GM06990 (cell line): Measurements from ENCODE around the gene BTBD19.
"Not testable (repeated sequence)": the region's sequence is repeated elsewhere in the genome, so short reads cannot be mapped to it uniquely, and the experiment has no call there.

ENCODE experiments used
- DNase-seq: peaks from one replicate; pipeline ENCODE4 v3.0.0-alpha.2; 2011; ENCODE audit not compliant: insufficient read length; ENCODE audit errors: extremely low read depth
- H3K27me3 ChIP-seq: replicated peaks from 2 replicates; pipeline ENCODE4 v1.6.0; 2011; ENCODE audit warnings: low read length; ENCODE audit not compliant: control insufficient read depth, insufficient read depth
- H3K36me3 ChIP-seq: 2 replicates; pipeline ENCODE4 v1.5.1; 2011; ENCODE audit warnings: low read length; ENCODE audit not compliant: control insufficient read depth, insufficient read depth
- H3K4me3 ChIP-seq: replicated peaks from 2 replicates; pipeline ENCODE4 v1.5.1; 2011; ENCODE audit warnings: low read depth, mild to moderate bottlenecking, control low read depth, low read length
- CTCF ChIP-seq: IDR thresholded peaks from 2 replicates; pipeline ENCODE4 v1.5.1; 2011; ENCODE audit warnings: low read length, control low read depth, mild to moderate bottlenecking, inconsistent platforms; ENCODE audit not compliant: insufficient read depth, poor library complexity, severe bottlenecking

The BTBD19 gene

GRCh38 chr1:44811234-44811633 lies 2.9 kb downstream of the BTBD19 start:
- Histone ChIP-seq H3K27me3 (no peaks in the 10 kb centered on the region), H3K36me3 (peaks cover 7% of the 10 kb centered on the region), H3K4me3 (no peak overlapping the region)
- no peak for DNase-seq
- no peak for TF ChIP-seq CTCF

DNA sequence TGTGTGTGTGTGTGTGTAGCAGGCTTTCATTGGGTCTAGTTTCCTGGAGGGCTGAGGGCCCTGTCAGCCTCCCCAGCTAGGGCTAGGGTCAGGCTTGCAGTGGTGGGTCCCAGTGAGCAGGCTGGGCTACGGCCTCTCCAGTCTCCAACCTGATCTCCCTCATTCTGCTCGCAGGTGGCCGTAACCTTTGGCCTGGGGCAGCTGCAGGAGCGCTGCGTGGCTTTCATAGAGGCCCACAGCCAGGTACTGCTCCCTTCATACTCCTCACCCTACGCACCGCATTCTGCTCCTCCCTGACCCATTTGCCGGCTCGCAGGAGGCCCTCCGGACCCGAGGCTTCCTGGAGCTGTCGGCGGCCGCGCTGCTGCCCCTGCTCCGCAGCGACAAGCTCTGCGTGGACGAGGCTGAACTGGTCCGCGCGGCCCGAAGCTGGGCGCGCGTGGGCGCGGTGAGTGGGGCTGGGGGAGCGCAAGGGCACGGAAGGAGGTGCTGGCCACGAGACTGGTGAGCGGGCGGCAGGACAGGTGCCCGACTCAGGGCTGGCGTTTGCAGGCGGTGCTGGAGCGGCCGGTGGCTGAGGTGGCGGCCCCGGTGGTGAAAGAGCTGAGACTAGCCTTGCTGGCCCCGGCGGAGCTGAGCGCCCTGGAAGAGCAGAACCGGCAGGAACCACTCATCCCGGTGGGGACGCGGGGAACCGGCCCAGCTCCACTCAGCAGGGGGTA lies 4.7 kb downstream of the BTBD19 start:
- no peak for DNase-seq
- no peak overlapping the region; the same call in 1 of the 2 replicates for H3K4me3 ChIP-seq
- TF ChIP-seq CTCF = no peak
- H3K27me3 ChIP-seq = no peaks in the 10 kb centered on the region
- H3K36me3 ChIP-seq = no peaks in the 10 kb centered on the region

DNA sequence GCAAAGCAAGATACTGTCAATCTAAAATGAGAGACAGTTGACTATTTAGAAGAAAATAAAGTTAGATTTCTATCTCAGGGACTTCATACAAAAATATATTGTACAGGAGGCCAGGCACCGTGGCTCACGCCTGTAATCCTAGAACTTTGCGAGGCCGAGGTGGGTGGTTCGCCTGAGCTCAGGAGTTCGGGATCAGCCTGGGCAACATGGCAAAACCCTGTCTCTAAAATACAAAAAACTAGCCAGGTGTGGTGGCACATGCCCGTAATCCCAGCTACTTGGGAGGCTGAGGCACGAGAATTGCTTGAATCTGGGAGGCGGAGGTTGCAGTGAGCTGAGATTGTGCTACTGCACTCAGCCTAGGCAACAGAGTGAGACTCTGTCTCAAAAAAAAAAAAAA lies 7.6 kb downstream of the BTBD19 start:
- not testable (repeated sequence) for H3K4me3 ChIP-seq, H3K36me3 ChIP-seq, H3K27me3 ChIP-seq, DNase-seq

GRCh38 chr1:44817307-44817706 lies 9.0 kb downstream of the BTBD19 start:
- TF ChIP-seq CTCF = no peak
- no peaks in the 10 kb centered on the region for H3K27me3 ChIP-seq
- no peak overlapping the region for H3K4me3 ChIP-seq
- no peaks in the 10 kb centered on the region for H3K36me3 ChIP-seq
- DNase-seq = no peak

- Histone ChIP-seq H3K4me3 (no peak overlapping the region), H3K36me3 (no peaks in the 10 kb centered on the region), H3K27me3 (no peaks in the 10 kb centered on the region)
- TF ChIP-seq CTCF = no peak
- DNase-seq = no peak
Measured at GRCh38 chr1:44817771-44818495, 9.6 kb downstream of the BTBD19 start.

- TF ChIP-seq CTCF = no peak
- H3K4me3 ChIP-seq = peak overlapping the region; percentile 44
- peak; percentile 80 for DNase-seq
- H3K36me3 ChIP-seq = no peaks in the 10 kb centered on the region
- no peaks in the 10 kb centered on the region for H3K27me3 ChIP-seq
Measured at GRCh38 chr1:44819196-44819607, 10.9 kb downstream of the BTBD19 start.
